H9 (cell line): Measurements from ENCODE around the gene UBL4A. TPM values are rescaled to one million over a fixed set of nuclear protein-coding genes. Genes with fewer than 3 reads are reported as not detected.

Source experiments
- DNase-seq: peaks from one replicate; pipeline ENCODE4 v3.0.0-alpha.2; 2017
- H2AFZ ChIP-seq: one replicate; pipeline ENCODE4 v1.6.1; 2013; ENCODE audit warnings: mild to moderate bottlenecking, low read length, control low read depth, moderate library complexity
- H2AK5ac ChIP-seq: 2 replicates; pipeline ENCODE4 v1.6.1; 2013; ENCODE audit warnings: low read length, control low read depth, mixed read lengths; ENCODE audit not compliant: insufficient read length
- H2BK120ac ChIP-seq: one replicate; pipeline ENCODE4 v1.6.1; 2013; ENCODE audit warnings: low read depth, mild to moderate bottlenecking, low read length, control low read depth, inconsistent platforms; ENCODE audit not compliant: poor library complexity, severe bottlenecking
- H2BK12ac ChIP-seq: 2 replicates; pipeline ENCODE4 v1.6.1; 2013; ENCODE audit warnings: low read length, control low read depth, mixed read lengths, low read depth; ENCODE audit not compliant: insufficient read length
- H2BK15ac ChIP-seq: 2 replicates; pipeline ENCODE4 v1.6.1; 2013; ENCODE audit warnings: low read depth, low read length, control low read depth
- H2BK20ac ChIP-seq: one replicate; pipeline ENCODE4 v1.6.1; 2013; ENCODE audit warnings: low read depth, mild to moderate bottlenecking, low read length, control low read depth, inconsistent platforms; ENCODE audit not compliant: poor library complexity, severe bottlenecking
- H2BK5ac ChIP-seq: 2 replicates; pipeline ENCODE4 v1.6.1; 2013; ENCODE audit warnings: low read length, control low read depth, mixed read lengths; ENCODE audit not compliant: insufficient read length
- H3K14ac ChIP-seq: 2 replicates; pipeline ENCODE4 v1.6.1; 2013; ENCODE audit warnings: low read length, control low read depth; ENCODE audit not compliant: insufficient read depth
- H3K18ac ChIP-seq: 2 replicates; pipeline ENCODE4 v1.6.1; 2013; ENCODE audit warnings: low read depth, mild to moderate bottlenecking, mixed read lengths, low read length, control low read depth; ENCODE audit not compliant: insufficient read length
- H3K23ac ChIP-seq: 2 replicates; pipeline ENCODE4 v1.6.1; 2013; ENCODE audit warnings: low read length, control low read depth, mixed read lengths, low read depth; ENCODE audit not compliant: insufficient read length
- H3K23me2 ChIP-seq: 2 replicates; pipeline ENCODE4 v1.6.1; 2013; ENCODE audit warnings: low read depth, mild to moderate bottlenecking, mixed read lengths, low read length, control low read depth; ENCODE audit not compliant: insufficient read length, poor library complexity, severe bottlenecking
- H3K27ac ChIP-seq: 2 replicates; pipeline ENCODE4 v1.5.1; 2013; ENCODE audit warnings: low read length, control low read depth, mixed read lengths, low read depth; ENCODE audit not compliant: insufficient read length
- H3K27me3 ChIP-seq: 2 replicates; pipeline ENCODE4 v1.6.1; 2013; ENCODE audit warnings: low read length, control low read depth, inconsistent platforms; ENCODE audit not compliant: insufficient read depth
- H3K4ac ChIP-seq: 2 replicates; pipeline ENCODE4 v1.6.1; 2013; ENCODE audit warnings: low read depth, mild to moderate bottlenecking, control low read depth, inconsistent platforms, low read length, moderate library complexity
- H3K4me1 ChIP-seq: 2 replicates; pipeline ENCODE4 v1.6.1; 2013; ENCODE audit warnings: low read length, control low read depth, inconsistent platforms; ENCODE audit not compliant: insufficient read depth
- H3K4me2 ChIP-seq: 2 replicates; pipeline ENCODE4 v1.6.1; 2013; ENCODE audit warnings: low read length, control low read depth, mixed read lengths; ENCODE audit not compliant: insufficient read length, insufficient read depth
- H3K56ac ChIP-seq: 2 replicates; pipeline ENCODE4 v1.6.1; 2013; ENCODE audit warnings: low read depth, mild to moderate bottlenecking, mixed read lengths, low read length, control low read depth; ENCODE audit not compliant: insufficient read length
- H3K79me1 ChIP-seq: 2 replicates; pipeline ENCODE4 v1.6.1; 2013; ENCODE audit warnings: low read depth, mild to moderate bottlenecking, moderate library complexity, low read length, control low read depth, inconsistent platforms; ENCODE audit not compliant: insufficient read depth, poor library complexity, severe bottlenecking
- H3K79me2 ChIP-seq: 2 replicates; pipeline ENCODE4 v1.6.1; 2013; ENCODE audit warnings: low read length, control low read depth, inconsistent platforms; ENCODE audit not compliant: insufficient read depth
- H3K9ac ChIP-seq: 2 replicates; pipeline ENCODE4 v1.6.1; 2013; ENCODE audit warnings: low read length, control low read depth, mixed read lengths; ENCODE audit not compliant: insufficient read length; ENCODE audit errors: extremely low read depth
- H3K9me3 ChIP-seq: one replicate; pipeline ENCODE4 v1.6.1; 2013; ENCODE audit warnings: low read depth, low read length, inconsistent platforms; ENCODE audit not compliant: control insufficient read depth
- H3T11ph ChIP-seq: one replicate; pipeline ENCODE4 v1.6.1; 2013; ENCODE audit warnings: mild to moderate bottlenecking, low read length, control low read depth, inconsistent platforms
- H4K20me1 ChIP-seq: one replicate; pipeline ENCODE4 v1.6.1; 2013; ENCODE audit not compliant: control insufficient read depth, insufficient read length, insufficient read depth
- H4K5ac ChIP-seq: 2 replicates; pipeline ENCODE4 v1.6.1; 2013; ENCODE audit warnings: low read depth, mild to moderate bottlenecking, mixed read lengths, low read length, control low read depth; ENCODE audit not compliant: insufficient read length
- H4K8ac ChIP-seq: replicated peaks from 2 replicates; pipeline ENCODE4 v1.6.1; 2013; ENCODE audit warnings: low read length, control low read depth, mixed read lengths, low read depth; ENCODE audit not compliant: insufficient read length
- H4K91ac ChIP-seq: 2 replicates; pipeline ENCODE4 v1.6.1; 2013; ENCODE audit warnings: low read depth, mild to moderate bottlenecking, moderate library complexity, mixed read lengths, low read length, control low read depth; ENCODE audit not compliant: insufficient read length
- H3K27ac Mint-ChIP-seq, 3 experiments: 2 replicates in 2 of 3; 3 replicates in 1 of 3; pipeline ENCODE4 v1.8.0; 2020 to 2021; ENCODE audit warnings: mixed read lengths in 3 of 3, mild to moderate bottlenecking in 1 of 3, moderate library complexity in 1 of 3
- H3K27me3 Mint-ChIP-seq: 2 replicates; pipeline ENCODE4 v1.8.0; 2021; ENCODE audit warnings: low read depth, mild to moderate bottlenecking, moderate library complexity, mixed read lengths
- H3K36me3 Mint-ChIP-seq, 3 experiments: 2 replicates in 2 of 3; 3 replicates in 1 of 3; pipeline ENCODE4 v1.8.0; 2020 to 2021; ENCODE audit warnings: low read depth in 3 of 3, mixed read lengths in 3 of 3; ENCODE audit not compliant: insufficient read depth in 1 of 3
- H3K4me1 Mint-ChIP-seq, 2 experiments: 2 replicates each; pipeline ENCODE4 v1.8.0; 2020; ENCODE audit warnings: mixed read lengths in 2 of 2
- H3K4me3 Mint-ChIP-seq, 2 experiments: 2 replicates in 1 of 2; 3 replicates in 1 of 2; pipeline ENCODE4 v1.8.0; 2020 to 2021; ENCODE audit warnings: mild to moderate bottlenecking in 2 of 2, mixed read lengths in 2 of 2, moderate library complexity in 1 of 2
- H3K9me3 Mint-ChIP-seq, 2 experiments: 2 replicates in 1 of 2; 3 replicates in 1 of 2; pipeline ENCODE4 v1.8.0; 2020; ENCODE audit warnings: mild to moderate bottlenecking in 2 of 2, mixed read lengths in 2 of 2, moderate library complexity in 1 of 2
- WGBS: extraction: QIAGEN DNeasy Blood & Tissue Kit; methylation state at CpG from one replicate; pipeline ENCODE4 v1.1.7; 2013; ENCODE audit warnings: missing lambda C conversion rate, low lambda C conversion rate, mixed read lengths; ENCODE audit not compliant: insufficient read length; ENCODE audit errors: extremely low coverage; 5-methylcytosine and 5-hydroxymethylcytosine counted together
- total RNA-seq: library from RNA; stranded (reverse); gene quantifications from 2 replicates; pipeline ENCODE4 v1.2.1, GENCODE V29; 2021
- TF ChIP-seq, protein P1 (sequence below): fragments of 200-600 bp; sonication (generic); conservative IDR thresholded peaks from 3 replicates; pipeline ENCODE4 v1.8.0; 2021; ENCODE audit warnings: antibody characterized with exemption, mild to moderate bottlenecking

The UBL4A gene
- total RNA-seq, 1 experiment from 2014 or later: 30.9 TPM

DNA sequence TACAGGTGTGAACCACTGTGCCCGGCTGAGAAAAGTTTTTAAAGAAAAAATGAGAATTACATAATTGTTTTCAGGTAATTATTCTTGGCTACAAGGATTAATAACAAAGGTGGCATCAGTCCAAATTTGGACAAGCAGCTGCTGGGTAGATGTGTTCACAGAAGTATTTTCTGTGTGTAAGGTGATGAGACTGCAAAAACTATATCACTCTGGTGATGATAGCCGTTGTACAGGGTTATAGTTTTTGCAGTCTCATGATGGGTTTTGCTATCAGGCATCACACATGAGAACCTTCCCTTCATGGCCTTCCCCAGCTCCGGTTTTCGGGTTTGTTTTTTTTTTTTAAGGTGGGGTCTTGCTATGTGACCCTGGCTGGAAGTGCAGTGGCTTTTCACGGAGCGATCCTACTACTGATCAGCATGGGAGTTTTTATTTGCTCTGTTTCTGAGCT, 9.1 kb upstream of the UBL4A start:
- Histone ChIP-seq H2BK15ac (no peak overlapping the region), H3K79me1 (no peaks in the 10 kb centered on the region), H3K4ac (no peak overlapping the region), H4K5ac (no peak overlapping the region), H3K23ac (no peak overlapping the region), H3K23me2 (no peaks in the 10 kb centered on the region), H3T11ph (no peak overlapping the region), H4K8ac (no peak overlapping the region), H3K27me3 (no peaks in the 10 kb centered on the region), H3K27ac (no peak overlapping the region), H2BK120ac (no peak overlapping the region), H4K20me1 (no peaks in the 10 kb centered on the region), H3K9ac (no peak overlapping the region), H2BK5ac (no peak overlapping the region), H3K4me2 (no peak overlapping the region), H3K9me3 (peaks cover 6% of the 10 kb centered on the region), H3K18ac (no peak overlapping the region), H2AFZ (no peak overlapping the region), H3K4me1 (no peaks in the 10 kb centered on the region), H2BK12ac (no peak overlapping the region), H3K56ac (no peak overlapping the region), H4K91ac (no peak overlapping the region), H2AK5ac (no peak overlapping the region), H3K14ac (no peak overlapping the region), H2BK20ac (no peak overlapping the region), H3K79me2 (no peaks in the 10 kb centered on the region)
- DNase-seq: no peak
- H3K27ac Mint-ChIP-seq: no peak overlapping the region
- TF ChIP-seq, protein P1, sequence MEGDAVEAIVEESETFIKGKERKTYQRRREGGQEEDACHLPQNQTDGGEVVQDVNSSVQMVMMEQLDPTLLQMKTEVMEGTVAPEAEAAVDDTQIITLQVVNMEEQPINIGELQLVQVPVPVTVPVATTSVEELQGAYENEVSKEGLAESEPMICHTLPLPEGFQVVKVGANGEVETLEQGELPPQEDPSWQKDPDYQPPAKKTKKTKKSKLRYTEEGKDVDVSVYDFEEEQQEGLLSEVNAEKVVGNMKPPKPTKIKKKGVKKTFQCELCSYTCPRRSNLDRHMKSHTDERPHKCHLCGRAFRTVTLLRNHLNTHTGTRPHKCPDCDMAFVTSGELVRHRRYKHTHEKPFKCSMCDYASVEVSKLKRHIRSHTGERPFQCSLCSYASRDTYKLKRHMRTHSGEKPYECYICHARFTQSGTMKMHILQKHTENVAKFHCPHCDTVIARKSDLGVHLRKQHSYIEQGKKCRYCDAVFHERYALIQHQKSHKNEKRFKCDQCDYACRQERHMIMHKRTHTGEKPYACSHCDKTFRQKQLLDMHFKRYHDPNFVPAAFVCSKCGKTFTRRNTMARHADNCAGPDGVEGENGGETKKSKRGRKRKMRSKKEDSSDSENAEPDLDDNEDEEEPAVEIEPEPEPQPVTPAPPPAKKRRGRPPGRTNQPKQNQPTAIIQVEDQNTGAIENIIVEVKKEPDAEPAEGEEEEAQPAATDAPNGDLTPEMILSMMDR: no peak
- no CpG with 5 or more reads among the region's 6 CpGs for WGBS
- H3K36me3 Mint-ChIP-seq: no peaks in the 10 kb centered on the region; a peak in 1 of 7 replicates
- H3K4me1 Mint-ChIP-seq: 0 out of 4 replicates have a peak, but pooled peaks cover 0 to 3% of the 10 kb centered on the region in 2 experiments
- H3K27me3 Mint-ChIP-seq: peaks cover 7% of the 10 kb centered on the region; the same call in 1 of the 2 replicates
- H3K9me3 Mint-ChIP-seq: peaks cover 55 to 65% of the 10 kb centered on the region in 2 experiments
- no peak overlapping the region for H3K4me3 Mint-ChIP-seq
